NCI-H187 treated with DMSO at 0.1 percent for 48 hours (cell line): Measurements from ENCODE around the gene ARID5B.

Experiments used
- DNase-seq: peaks from one replicate; lab custom pipeline; 2025; lab: John Stamatoyannopoulos, UW

The ARID5B gene

DNA sequence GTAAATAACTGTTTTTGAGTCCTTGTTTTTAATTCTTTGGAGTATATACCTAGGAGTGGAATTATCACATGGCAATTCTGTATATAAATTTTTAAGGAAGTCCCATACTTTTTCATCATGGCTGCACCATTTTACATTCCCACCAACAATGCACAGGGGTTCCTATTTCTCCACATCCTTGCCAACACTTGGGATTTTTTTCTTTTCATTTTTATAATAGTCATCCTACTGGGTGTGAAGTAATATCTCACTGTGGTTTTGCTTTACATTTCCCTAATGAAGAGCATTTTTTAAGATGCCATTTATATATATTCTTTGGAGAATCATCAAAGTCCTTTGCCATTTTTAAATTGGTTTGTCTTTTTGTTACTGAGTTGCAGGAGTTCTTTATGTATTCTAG lies 89.7 kb downstream of the ARID5B start:
- no peak for DNase-seq

DNA sequence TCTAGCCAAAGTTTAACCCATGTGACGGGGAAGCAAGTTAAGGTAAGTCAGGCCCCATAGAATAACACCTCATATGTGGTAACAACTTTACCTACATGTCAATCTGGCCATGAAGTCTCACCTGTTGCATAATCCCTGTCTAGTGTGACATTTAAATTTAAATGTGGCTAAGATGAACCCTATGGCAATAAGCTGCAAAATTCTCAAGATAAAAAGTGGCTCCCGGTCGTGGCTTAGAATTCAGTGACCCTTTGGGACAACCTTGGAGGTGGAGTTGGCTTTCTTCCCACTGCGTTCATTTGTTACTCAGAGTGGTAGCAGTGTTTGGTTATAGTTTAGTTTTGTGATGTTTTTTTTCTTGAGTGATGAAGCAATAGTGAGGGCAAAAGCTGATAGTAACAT lies 90.6 kb downstream of the ARID5B start:
- no peak for DNase-seq

DNA sequence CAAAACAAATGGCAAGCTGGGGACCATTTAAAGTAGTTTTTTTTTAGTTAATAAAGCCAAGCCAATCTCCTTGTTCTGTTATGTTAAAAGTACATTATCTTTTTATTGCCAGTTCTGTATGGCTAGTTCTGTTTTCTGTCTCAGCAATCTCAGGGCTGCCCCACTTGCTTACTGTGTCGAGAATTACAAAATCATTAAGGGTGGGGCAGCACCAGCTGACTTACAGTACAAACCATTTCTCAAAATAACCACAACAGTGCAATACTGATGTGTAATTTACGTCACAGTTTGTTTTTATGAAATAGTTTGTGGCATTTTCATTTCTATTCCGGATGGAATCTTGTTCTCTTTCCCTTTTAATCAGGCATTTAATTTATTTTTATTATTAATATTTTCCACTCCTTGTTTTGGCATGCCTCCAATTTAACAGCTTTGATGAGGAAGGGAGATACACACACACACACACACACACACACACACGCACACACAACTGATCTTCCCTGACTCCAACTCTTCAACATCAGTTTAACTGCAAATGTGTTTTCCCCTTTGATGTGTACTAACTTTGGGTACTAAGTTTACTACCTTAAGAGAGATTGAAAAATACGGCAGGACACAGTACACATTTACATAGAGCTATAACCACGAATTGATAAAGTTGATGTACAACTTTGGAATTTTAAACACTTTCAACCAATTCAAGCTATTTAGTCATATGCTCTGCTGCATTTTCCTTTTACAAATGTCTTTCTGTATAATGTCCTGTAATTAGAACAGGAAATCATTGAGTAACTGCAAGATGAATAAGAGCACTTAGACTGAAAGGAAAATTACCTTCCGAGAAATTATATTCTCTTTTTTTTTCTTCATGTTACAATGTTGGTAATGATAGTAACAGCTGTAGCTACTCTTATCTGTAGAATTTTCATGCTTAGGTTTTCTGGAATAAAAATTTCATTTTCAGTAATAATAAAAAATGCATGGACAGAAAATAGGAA lies 91.5 kb downstream of the ARID5B start:
- DNase-seq, result no peak

DNA sequence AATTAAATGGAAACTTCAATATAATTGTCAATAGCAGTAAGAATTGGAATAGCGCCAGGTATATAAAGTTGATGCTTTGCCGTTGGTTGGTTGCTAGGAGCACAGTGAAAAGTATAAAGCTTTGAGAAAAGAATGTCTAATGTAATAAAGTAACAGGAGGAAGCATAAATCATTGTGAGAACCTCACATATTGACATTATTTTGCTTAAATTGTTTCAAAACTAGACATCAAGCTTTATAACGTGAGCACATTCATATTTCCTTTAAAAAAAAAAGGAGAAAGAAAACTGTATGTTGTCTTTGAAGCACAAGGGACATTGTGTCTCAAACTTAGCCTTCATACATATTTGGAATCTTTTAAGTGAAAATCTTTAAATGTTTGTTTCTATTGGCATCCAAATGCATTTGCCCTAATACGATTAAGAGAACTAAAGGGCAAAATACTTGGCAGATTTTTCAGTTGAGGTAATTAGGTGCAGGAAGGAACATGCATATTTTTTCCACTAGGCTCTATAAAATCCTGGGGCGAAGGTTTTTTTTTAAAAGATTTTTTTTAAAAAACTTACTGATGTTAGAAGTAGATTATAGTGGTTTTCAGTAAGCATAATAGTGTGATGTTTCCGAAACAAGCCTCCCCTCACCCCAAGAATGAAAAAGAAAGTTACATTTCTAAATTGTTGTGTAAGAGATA lies 92.4 kb downstream of the ARID5B start:
- DNase-seq, result no peak

DNA sequence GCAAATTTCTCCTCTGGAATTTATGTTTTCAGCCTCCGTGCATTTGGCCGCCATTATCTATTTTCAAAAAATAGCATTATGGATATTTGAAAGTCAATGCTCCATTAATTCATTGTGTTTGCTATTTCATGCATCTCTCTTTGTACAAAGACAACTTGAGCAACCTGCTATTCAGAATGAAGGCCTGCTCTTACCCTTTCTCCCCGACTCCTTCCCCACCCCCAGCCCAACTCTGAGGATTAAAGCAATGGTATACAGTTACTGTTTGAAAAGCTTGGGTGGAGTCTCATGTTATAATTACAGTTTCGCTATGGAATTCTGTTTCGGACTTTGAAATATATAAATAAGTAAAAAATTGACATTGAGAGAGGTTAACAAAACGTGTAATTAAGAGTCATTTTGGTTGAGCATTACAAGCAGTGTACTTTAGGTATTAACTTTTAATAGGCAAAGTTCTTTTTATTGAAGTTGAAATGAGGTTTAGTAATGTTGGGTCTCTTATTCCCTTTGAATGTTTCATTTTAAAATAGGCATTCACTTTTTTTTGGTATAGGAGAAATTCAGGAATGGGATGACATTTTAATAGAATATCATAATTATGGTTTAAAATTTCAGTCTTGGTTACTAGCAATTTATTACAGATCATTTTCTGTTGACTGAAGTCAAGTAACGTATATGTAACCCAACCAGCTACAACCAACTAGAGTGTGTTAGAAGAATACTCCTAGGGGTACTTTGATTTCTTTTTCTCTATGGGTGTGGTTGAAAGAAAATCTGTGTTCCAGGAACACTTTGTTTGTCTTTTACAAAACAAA lies 93.1 kb downstream of the ARID5B start:
- no peak for DNase-seq

DNA sequence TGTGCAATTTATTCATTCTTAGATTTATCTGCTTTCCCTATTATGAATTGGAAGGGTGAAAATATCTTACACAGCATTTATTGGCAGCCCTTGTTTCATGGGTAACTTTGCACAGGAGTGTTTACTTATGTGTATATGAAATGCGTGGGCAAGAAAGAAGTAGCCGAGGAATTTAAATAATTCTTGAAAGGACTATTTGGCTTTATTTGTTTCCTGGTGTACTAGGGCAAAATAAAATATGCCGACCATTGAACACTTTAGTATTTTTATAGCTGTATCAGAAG lies 93.7 kb downstream of the ARID5B start:
- no peak for DNase-seq

DNA sequence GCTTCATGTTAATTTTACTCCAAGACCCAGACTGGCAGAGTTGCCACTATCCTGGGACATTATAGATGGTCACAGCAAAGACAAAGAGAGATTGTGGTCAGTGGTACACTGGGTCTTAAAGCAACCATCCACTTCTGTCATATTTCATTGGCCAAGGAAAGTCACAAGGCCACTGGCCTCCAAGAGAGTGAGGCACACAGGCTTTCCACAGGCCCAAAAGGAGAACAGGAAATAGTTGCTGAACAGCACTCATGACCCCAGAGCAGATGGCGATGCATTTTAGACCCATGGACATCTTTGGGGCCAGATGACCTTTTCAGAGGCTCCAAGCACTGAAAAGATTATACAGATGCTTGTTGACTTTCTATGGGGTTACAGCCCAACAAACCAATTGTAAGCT lies 97.4 kb downstream of the ARID5B start:
- no peak for DNase-seq

DNA sequence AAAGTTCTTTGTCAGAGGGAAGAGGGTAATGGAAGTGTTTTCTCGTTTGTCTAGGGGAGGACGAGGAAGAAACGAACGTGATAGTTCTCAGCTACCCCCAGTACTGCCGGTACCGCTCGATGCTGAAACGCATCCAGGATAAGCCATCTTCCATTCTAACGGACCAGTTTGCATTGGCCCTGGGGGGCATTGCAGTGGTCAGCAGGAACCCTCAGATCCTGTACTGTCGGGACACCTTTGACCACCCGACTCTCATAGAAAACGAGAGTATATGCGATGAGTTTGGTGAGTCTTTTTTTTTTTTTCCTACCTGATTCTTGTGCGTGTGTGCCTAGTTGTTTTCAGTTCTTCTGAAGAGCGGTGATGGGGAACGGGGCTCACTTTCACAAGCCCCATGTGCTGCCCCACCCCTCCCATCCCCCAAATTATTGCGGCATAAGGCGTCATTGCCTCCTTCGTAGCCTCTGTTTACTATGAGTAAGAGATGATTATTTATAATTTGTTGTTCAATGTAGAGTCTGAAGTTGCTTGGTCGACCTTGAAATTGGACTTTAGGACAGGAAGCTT lies 98.6 kb downstream of the ARID5B start:
- no peak for DNase-seq

DNA sequence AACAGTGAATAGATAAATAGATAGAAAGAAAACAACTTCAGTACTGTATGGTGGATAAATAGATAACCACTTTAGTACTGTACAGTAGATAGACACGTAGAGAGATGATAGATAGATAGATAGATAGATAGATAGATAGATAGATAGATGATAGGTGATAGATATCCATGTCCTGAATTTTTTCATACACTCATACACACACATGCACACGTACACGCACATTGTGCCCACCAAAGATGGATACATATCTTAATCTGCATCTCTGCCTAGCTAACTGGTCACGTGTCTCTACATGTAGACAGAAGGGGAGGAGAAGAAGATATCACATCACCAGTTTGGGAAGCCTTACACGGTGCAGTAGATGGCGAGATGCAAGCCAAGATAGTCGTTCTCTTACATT lies 99.2 kb downstream of the ARID5B start:
- no peak for DNase-seq

DNA sequence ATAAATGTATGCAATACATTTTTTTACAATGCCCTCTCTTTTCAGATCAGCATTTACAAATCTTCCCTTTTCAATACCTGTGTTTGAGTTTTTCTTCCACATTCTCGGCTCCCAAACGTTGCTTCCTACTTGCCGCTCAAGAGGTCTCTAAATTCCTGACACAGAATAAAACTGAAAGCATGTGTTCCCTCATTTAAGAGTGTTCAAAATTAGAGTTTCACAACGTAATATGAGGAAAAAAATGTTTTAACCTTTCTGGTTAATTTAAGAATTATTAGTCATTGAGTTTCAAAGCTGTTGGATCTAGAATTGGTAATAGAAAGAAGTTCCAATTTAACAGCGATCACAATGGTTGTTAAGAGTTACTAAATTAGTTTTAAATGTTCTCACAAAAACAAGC lies 100.4 kb downstream of the ARID5B start:
- no peak for DNase-seq

DNA sequence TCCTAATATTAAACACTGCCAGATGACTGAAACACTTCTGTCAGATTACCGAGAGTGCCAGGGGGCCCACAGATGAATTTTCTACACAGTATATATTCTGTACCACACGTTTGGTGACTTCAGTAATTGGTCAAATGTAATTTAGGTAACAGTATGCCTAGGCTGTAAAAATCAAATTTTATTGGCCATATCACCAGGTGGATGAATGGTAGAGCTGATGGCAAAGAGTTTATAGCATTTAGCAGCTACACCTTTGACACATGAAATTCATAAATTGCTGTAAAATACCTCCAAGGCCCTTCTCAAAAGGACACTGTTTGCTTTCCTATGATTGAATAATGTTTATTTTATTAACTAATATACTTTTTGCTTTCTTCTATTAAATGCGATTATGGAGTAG lies 101.3 kb downstream of the ARID5B start:
- no peak for DNase-seq

DNA sequence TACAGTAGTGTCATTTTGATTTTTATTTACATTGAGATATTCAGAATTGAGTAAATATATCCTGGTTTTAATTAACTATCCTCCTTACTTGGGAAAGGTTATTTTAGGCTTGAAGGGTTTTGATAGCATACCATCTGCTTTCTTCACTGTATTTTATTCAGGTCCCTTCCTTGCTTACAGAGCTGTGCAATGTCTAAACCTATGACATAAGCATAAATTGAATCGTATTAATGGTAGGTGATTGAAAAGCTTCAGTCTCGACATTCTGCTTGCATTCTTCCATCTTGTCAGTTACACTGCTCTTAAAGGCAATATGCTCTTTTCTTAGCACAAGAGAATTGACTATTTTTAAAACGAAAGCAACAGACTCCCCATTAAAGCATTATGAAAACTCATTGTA lies 102.5 kb downstream of the ARID5B start:
- DNase-seq, result no peak

DNA sequence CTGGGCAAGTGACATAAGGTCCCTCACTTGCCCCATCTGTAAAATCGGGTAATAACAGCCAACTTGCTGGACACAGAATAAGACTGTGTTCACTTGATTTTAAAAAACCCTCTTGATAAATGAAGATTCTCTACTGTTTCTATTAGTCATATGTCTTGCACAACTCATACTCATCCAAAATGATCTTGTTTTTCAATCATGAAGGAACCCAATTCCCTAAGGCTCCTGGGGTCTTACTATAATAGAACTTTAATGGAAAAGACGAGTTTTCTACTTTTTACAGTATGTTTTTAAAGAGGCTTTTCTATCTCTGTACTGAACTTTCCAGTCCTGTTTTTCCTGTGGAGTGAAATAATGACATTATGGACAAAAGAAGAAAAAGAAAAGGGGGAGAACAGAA lies 103.8 kb downstream of the ARID5B start:
- no peak for DNase-seq

DNA sequence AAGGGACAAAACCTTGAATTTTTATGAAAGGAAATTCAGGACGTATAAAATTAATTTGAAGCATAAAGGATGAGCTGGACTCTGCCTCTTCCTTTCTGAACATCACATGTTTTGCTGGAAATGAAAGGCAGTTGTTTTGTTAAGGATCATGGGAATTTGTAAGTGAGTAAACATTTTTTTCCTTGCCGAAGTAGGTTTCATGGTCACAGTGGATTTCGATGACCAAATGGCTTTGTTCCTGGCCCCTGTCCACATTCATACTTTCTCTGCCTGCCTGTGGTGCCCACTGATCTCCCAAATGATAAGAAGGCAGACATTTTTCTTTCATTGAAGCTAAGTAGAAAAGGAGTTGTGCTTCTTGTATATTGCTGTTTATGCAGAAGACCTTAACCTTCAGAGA lies 104.2 kb downstream of the ARID5B start:
- no peak for DNase-seq

DNA sequence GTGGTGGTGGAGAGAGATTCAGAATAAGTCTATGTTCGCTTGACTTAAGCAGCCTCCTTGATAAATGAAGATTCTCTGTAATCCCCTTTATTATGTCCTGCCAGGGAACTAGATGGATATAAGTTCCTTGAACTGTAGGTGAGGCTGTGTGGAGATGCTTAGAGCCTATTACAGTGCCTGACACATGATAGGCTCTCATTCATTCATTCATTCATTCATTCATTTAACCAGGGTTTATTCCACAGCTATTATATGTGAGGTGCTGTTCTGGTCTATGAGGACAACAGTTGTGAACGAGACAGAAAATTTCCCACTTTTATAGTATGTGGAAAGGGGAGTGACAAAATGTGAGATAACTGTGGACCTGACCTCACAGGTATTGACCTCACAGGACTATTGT lies 105.6 kb downstream of the ARID5B start:
- no peak for DNase-seq

DNA sequence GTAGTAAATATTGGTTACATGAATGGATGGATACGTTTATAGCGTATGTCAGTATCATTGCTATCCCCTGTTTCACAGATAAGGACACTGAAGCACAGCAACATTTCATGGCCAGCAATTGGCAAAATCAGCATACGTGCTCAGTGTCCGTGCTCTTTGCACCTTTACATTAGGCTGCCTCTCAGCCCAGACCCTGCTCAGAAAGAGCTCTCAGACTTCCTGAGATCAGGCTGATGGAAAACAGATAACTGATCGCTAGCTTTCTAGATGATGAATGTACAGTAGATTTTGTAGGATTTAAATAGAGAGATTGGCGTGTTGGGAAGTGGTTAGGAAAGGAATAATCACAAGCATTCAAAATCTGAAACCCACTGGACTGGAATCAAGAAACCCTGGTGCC lies 106.7 kb downstream of the ARID5B start:
- DNase-seq, result no peak

DNA sequence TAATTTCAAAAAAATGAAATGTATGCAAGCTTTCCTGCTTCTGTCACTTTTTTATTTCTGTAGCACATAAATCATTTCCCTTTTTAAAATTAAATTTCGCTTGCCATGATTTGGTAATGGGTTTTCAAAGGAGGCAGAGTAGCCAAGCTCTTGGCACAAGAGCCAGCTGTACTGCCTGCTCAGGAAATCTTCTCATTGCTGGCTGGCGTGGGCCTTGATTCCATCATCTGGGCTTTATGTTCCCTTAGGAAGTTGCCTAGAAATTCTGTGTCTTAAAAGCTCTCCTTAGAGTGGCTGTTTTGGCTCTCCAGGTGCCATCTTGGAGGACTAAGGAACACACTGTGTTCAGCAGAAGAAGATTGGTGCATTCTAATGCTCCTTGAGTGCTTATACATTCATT lies 107.4 kb downstream of the ARID5B start:
- no peak for DNase-seq

DNA sequence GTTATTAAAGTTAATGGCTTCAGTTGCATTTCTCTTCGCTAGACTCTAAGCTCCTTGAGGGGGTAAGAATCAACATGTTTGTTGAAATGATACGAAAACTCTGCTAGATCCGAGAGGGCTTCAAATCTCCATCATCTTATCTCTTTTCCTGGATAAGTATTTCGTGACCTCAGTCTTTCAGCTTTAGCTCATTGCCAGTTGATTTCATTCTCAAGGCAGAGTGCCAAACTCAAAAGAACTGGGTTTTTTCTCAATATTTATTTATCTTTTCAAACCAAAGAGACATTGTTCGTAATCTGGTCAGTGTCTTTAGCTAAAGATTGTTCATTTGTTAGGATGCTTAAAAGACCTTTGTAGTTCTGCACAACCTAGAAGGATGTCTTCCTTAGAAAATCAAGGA lies 108.9 kb downstream of the ARID5B start:
- DNase-seq, result no peak

DNA sequence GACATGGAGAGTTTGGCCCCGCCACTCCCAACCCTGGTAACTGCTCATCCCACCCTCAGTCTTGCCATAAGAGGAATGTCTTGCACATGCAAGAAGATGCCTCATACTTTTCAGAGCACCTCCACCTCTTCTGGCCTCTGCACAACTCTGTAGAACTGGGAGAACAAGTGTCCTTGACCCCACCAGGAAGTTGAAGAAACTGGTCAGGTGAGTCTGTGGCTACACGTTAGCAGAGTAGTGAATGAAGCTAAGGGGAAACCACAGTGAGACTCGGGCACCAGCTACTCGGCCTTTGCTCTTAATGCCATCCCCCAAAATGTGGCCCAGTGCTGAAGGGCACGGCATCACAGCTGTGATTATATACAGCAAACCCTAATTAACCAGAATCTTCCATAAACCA lies 110.1 kb downstream of the ARID5B start:
- DNase-seq, result no peak

DNA sequence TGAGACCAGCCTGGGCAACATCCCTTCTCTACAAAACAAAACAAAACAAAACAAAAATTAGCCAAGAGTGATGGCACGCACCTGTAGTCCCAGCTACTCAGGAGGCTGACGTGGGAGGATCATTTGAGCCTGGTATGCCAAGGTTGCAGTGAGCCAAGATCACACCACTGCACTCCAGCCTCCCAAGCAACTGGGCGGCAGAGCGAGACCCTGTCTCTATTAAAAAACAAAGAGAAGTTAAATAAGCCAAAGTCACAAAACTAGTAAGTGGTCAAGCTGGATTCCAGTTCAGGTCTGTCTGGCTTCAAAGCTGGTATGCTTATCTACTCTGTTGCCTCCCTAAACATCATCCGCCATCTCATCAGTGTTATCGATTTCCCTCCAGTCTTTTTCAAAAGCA lies 110.8 kb downstream of the ARID5B start:
- no peak for DNase-seq

DNA sequence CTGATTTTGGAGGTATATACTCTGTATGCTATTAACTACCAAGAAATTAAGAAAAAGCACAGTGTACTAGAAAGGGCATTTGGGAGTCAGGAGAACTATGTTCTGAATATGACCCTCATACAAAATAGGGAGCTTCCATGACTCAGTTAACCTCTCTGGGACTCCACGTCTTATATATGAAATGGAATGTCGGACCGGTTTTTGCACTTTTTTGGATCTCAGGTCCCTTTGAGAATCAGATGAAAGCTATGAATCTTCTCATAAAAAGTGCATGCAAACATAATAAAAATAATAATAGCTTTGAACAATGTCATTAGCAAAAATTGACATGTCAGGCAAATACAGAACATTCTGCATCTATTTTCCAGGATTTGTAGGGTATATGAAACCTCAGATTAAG lies 113.0 kb downstream of the ARID5B start:
- DNase-seq, result no peak

DNA sequence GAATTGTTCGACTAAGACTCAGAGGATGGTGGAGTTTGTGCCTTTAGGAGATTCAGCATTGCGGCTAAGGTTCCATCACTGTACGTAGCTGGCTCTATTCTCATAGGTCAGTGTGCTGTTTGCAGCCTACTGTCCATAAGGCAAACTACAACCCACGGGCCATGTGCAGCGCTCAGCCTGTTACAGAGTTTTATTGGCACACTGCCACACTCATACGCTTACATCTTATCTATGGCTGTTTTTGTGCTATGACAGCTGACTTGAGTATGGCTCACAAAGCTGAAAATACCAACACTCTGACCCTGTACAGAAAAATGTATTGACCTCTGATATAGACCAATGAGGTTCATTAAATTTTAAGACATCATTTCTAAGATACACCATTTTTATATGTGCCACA lies 114.5 kb downstream of the ARID5B start:
- no peak for DNase-seq
